HEK293T (cell line): ENCODE data around the gene TCF12.

Experiments
- ARNT ChIP-seq: fragments of 450-650 bp; IDR thresholded peaks from 2 replicates; pipeline ENCODE4 v1.6.1; 2017; ENCODE audit warnings: mild to moderate bottlenecking
- ELF4 ChIP-seq: fragments of 450-650 bp; IDR thresholded peaks from 2 replicates; pipeline ENCODE4 v1.6.1; 2017; ENCODE audit warnings: antibody characterized with exemption
- FOXA1 ChIP-seq: fragments of 450-650 bp; IDR thresholded peaks from 2 replicates; pipeline ENCODE4 v1.6.1; 2016; ENCODE audit warnings: mild to moderate bottlenecking
- FOXM1 ChIP-seq: fragments of 450-650 bp; IDR thresholded peaks from 2 replicates; pipeline ENCODE4 v1.6.1; 2017; ENCODE audit warnings: mild to moderate bottlenecking, borderline replicate concordance
- L3MBTL2 ChIP-seq: fragments of 450-650 bp; conservative IDR thresholded peaks from 2 replicates; pipeline ENCODE4 v1.6.1; 2016; ENCODE audit warnings: mild to moderate bottlenecking
- LEF1 ChIP-seq: fragments of 450-650 bp; IDR thresholded peaks from 2 replicates; pipeline ENCODE4 v1.6.1; 2017; ENCODE audit warnings: mild to moderate bottlenecking, borderline replicate concordance
- NFRKB ChIP-seq: fragments of 450-650 bp; IDR thresholded peaks from 2 replicates; pipeline ENCODE4 v1.6.1; 2016; ENCODE audit warnings: mild to moderate bottlenecking, moderate library complexity
- PKNOX1 ChIP-seq: fragments of 450-650 bp; IDR thresholded peaks from 2 replicates; pipeline ENCODE4 v1.6.1; 2016
- SUZ12 ChIP-seq: fragments of 450-650 bp; IDR thresholded peaks from 2 replicates; pipeline ENCODE4 v1.6.1; 2016; ENCODE audit warnings: mild to moderate bottlenecking
- ZNF384 ChIP-seq: fragments of 450-650 bp; IDR thresholded peaks from 2 replicates; pipeline ENCODE4 v1.6.1; 2016

DNA sequence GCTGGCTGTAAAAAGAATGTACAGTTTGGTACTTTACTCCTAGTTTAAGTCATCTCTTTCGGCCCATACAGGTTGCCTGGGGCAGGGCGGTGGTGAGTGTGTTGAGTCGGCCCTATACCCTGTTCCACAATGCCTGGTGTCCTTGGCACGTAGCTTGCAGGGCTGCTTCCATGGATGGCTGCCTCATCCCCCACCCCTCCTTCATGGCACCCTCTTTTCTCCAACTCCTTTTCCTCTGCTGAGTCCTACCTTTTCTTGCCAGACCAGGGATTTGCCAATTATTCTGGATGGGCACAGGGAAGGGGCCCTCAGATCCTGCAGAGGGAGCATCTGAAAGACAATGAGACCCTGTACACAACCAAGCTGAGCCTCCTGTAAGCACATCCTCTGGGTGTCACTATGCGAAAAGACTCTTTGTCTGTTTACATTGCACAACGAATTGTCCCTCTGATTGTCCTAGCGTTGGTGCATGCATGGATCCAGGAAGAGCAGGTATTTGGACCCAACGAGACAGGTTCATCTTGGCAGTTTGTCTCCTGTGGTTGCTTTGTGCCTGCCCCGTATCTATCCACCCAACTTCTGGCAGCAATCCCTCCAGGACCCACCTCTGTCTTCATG, 384.3 kb downstream of the TCF12 start:
- TF ChIP-seq SUZ12 = no peak
- TF ChIP-seq ELF4 = no peak
- TF ChIP-seq L3MBTL2 = no peak
- TF ChIP-seq ZNF384 = no peak
- TF ChIP-seq FOXA1 = no peak
- TF ChIP-seq PKNOX1 = no peak
- TF ChIP-seq LEF1 = no peak
- TF ChIP-seq ARNT = no peak
- no peak for TF ChIP-seq FOXM1
- TF ChIP-seq NFRKB = no peak
